PC-9 (cell line): Measurements from ENCODE around the gene TSTD2. TPM values are rescaled to one million over a fixed set of nuclear protein-coding genes. Genes with fewer than 3 reads are reported as not detected.

Experiments
- BruUV-seq: library from RNA; stranded (reverse); fragments of 400-500 nt; replicated peaks from 2 replicates; lab custom pipeline; 2021; lab: Mats Ljungman, UMichigan
- CTCF ChIA-PET: fragments of 300-600 bp; sonication (Branson Sonifier 250); formaldehyde crosslinking; loops from one replicate; lab custom pipeline; 2022; ENCODE audit warnings: antibody characterized with exemption; lab: Charles Lee
- POLR2A ChIA-PET: fragments of 300-600 bp; sonication (Branson Sonifier 250); formaldehyde crosslinking; loops from one replicate; lab custom pipeline; 2022; ENCODE audit warnings: antibody characterized with exemption; ENCODE audit not compliant: unreplicated experiment; lab: Charles Lee
- DNase-seq, 2 experiments: peaks; one replicate each; pipeline versions ENCODE4 v3.0.0 to v3.0.0-alpha.2; 2015 to 2022; ENCODE audit warnings: mixed read lengths in 1 of 2
- H2AFZ ChIP-seq: fragments of 200-600 bp; sonication (generic); 2 replicates; pipeline ENCODE4 v1.8.1; 2017; ENCODE audit warnings: antibody characterized with exemption
- H3F3A ChIP-seq: fragments of 200-600 bp; sonication (generic); 2 replicates; pipeline ENCODE4 v1.8.1; 2017; ENCODE audit warnings: antibody characterized with exemption, mild to moderate bottlenecking, low read depth; ENCODE audit not compliant: insufficient read depth
- H3K27ac ChIP-seq: fragments of 200-600 bp; sonication (generic); 2 replicates; pipeline ENCODE4 v1.6.1; 2016; ENCODE audit warnings: mixed run types
- H3K27me3 ChIP-seq: fragments of 200-600 bp; sonication (generic); 2 replicates; pipeline ENCODE4 v1.6.1; 2016; ENCODE audit warnings: low read depth, mixed run types; ENCODE audit not compliant: insufficient read depth
- H3K36me3 ChIP-seq: fragments of 200-600 bp; sonication (generic); 2 replicates; pipeline ENCODE4 v1.6.1; 2016; ENCODE audit warnings: low read depth, mixed run types
- H3K4me1 ChIP-seq: fragments of 200-600 bp; sonication (generic); replicated peaks from 2 replicates; pipeline ENCODE4 v1.6.1; 2016; ENCODE audit warnings: mixed run types; ENCODE audit not compliant: insufficient read depth
- H3K4me2 ChIP-seq: fragments of 200-600 bp; sonication (generic); 2 replicates; pipeline ENCODE4 v1.6.1; 2017; ENCODE audit warnings: mixed run types
- H3K4me3 ChIP-seq: fragments of 200-600 bp; sonication (generic); 2 replicates; pipeline ENCODE4 v1.6.1; 2016; ENCODE audit warnings: mixed run types
- H3K79me2 ChIP-seq: fragments of 200-600 bp; sonication (generic); 2 replicates; pipeline ENCODE4 v1.6.1; 2017; ENCODE audit warnings: low read depth, mixed run types
- H3K9me2 ChIP-seq: fragments of 200-600 bp; sonication (generic); 2 replicates; pipeline ENCODE4 v1.8.1; 2017; ENCODE audit warnings: mild to moderate bottlenecking; ENCODE audit not compliant: insufficient read depth
- H3K9me3 ChIP-seq: fragments of 200-600 bp; sonication (generic); 2 replicates; pipeline ENCODE4 v1.8.1; 2016; ENCODE audit warnings: low read depth; ENCODE audit not compliant: insufficient read depth
- H4K20me1 ChIP-seq: fragments of 200-600 bp; sonication (generic); 2 replicates; pipeline ENCODE4 v1.8.1; 2017; ENCODE audit not compliant: insufficient read depth
- EZH2 ChIP-seq: fragments of 200-600 bp; sonication (generic); IDR thresholded peaks from 2 replicates; pipeline ENCODE4 v1.8.0; 2017; ENCODE audit warnings: antibody characterized with exemption, low read depth
- intact Hi-C: fragments of 100-400 bp; cut with micrococcal nuclease; formaldehyde crosslinking; loops from one replicate; pipeline ENCODE4 v1.10.0; 2022; ENCODE audit not compliant: unreplicated experiment
- total RNA-seq: library from RNA; stranded (reverse); gene quantifications from 2 replicates; pipeline ENCODE4 v1.2.3, GENCODE V29; 2021
- TF ChIP-seq, protein P1 (sequence below): fragments of 200-600 bp; sonication (generic); conservative IDR thresholded peaks from 2 replicates; pipeline ENCODE4 v1.6.1; 2017; ENCODE audit warnings: mixed run types, antibody characterized with exemption, mild to moderate bottlenecking, moderate library complexity

Gene TSTD2
- total RNA-seq, 1 experiment from 2014 or later, result 17.0 TPM

DNA sequence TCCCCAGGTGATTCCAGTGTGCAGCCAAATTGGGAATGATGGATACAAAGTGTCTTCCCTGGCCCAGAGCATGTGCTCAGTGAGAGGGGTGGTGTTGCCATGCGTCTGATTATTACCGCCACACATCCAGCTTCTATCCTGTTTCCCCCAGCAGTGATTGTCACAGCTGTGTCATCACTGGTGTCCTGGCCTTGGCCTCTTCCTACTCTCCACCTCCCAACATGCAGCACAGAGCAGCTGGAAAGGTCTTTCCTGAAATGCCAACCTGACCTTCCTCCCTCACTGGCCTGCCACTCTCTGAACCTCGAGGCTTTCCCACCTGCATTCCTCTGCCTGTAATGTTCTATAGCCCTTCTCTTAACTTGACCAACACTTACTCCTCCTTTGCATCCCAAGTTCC lies 71.7 kb downstream of the TSTD2 start:
- Histone ChIP-seq H3K4me2 (no peak overlapping the region), H2AFZ (no peak overlapping the region), H3F3A (no peaks in the 10 kb centered on the region), H3K4me3 (no peak overlapping the region), H4K20me1 (no peaks in the 10 kb centered on the region), H3K36me3 (no peaks in the 10 kb centered on the region), H3K79me2 (no peaks in the 10 kb centered on the region), H3K4me1 (no peaks in the 10 kb centered on the region), H3K9me2 (no peaks in the 10 kb centered on the region), H3K9me3 (no peaks in the 10 kb centered on the region), H3K27ac (no peak overlapping the region), H3K27me3 (no peaks in the 10 kb centered on the region)
- ChIA-PET CTCF (no interaction called here), POLR2A (no interaction called here)
- intact Hi-C loops, result no loop called here
- no TSS peak for BruUV-seq
- TF ChIP-seq EZH2, result no peak
- TF ChIP-seq, protein P1, sequence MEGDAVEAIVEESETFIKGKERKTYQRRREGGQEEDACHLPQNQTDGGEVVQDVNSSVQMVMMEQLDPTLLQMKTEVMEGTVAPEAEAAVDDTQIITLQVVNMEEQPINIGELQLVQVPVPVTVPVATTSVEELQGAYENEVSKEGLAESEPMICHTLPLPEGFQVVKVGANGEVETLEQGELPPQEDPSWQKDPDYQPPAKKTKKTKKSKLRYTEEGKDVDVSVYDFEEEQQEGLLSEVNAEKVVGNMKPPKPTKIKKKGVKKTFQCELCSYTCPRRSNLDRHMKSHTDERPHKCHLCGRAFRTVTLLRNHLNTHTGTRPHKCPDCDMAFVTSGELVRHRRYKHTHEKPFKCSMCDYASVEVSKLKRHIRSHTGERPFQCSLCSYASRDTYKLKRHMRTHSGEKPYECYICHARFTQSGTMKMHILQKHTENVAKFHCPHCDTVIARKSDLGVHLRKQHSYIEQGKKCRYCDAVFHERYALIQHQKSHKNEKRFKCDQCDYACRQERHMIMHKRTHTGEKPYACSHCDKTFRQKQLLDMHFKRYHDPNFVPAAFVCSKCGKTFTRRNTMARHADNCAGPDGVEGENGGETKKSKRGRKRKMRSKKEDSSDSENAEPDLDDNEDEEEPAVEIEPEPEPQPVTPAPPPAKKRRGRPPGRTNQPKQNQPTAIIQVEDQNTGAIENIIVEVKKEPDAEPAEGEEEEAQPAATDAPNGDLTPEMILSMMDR, result no peak
- DNase-seq, result no peak

DNA sequence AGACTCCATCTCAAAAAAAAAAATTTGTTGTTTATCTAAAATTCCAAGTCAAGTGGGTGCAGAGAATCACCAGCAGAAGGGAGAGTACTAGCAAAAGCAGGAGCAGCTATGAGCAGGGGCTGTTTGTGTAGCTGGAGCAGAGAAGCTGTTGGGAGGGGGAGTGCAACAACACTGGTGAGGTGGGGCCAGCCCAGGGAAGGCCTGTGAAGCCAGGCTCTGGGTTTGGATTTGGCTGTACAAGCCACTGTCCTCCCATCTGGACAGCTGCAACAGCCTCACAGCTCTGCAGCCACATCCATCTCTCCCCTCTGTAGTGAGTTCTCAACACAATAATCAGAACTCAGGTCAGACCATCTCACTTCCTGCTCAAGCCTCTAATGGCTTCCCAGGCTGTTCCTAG lies 72.3 kb downstream of the TSTD2 start:
- Histone ChIP-seq H4K20me1 (no peaks in the 10 kb centered on the region), H3K4me2 (no peak overlapping the region), H3K4me1 (no peaks in the 10 kb centered on the region), H3K4me3 (no peak overlapping the region), H3K9me2 (no peaks in the 10 kb centered on the region), H3K79me2 (no peaks in the 10 kb centered on the region), H3K36me3 (no peaks in the 10 kb centered on the region), H2AFZ (no peak overlapping the region), H3K9me3 (no peaks in the 10 kb centered on the region), H3K27ac (no peak overlapping the region), H3K27me3 (no peaks in the 10 kb centered on the region), H3F3A (no peaks in the 10 kb centered on the region)
- TF ChIP-seq EZH2, result no peak
- TF ChIP-seq, protein P1, result no peak
- no TSS peak for BruUV-seq
- ChIA-PET CTCF (no interaction called here), POLR2A (interaction anchor here (0.6 to 0.7 kb wide), 2 partner anchors 71 to 484 kb away, joined by 6 read pairs; no protein-coding TSS in a partner anchor)
- intact Hi-C loops, result no loop called here
- no peak for DNase-seq

DNA sequence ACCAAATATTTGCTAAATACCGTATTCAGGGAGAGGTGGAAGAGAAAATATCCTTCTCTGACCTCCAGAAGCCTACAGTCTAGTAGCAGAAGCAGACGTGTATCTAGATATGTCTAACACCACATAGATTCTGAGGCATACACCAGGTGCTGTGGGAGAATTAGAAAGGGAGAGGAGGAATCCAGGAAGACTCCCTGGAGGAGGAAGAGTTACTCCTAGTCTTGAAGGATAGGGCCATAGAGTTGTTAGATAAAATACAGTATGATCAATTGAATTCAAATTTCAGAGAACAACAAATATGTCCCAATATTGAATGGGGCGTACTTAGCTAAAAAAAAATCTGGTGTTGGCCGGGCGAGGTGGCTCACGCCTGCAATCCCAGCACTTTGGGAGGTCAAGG lies 73.0 kb downstream of the TSTD2 start:
- H3K36me3 ChIP-seq, result no peaks in the 10 kb centered on the region
- H3K4me3 ChIP-seq, result no peak overlapping the region
- no peaks in the 10 kb centered on the region for H3K4me1 ChIP-seq
- no peak for TF ChIP-seq EZH2
- TF ChIP-seq, protein P1, result no peak
- H3K27ac ChIP-seq, result no peak overlapping the region
- H3K9me3 ChIP-seq, result no peaks in the 10 kb centered on the region
- CTCF ChIA-PET, result no interaction called here
- H3K79me2 ChIP-seq, result no peaks in the 10 kb centered on the region
- BruUV-seq, result no TSS peak
- DNase-seq, result no peak
- intact Hi-C loops, result no loop called here
- H3F3A ChIP-seq, result no peaks in the 10 kb centered on the region
- no peak overlapping the region for H3K4me2 ChIP-seq
- no peaks in the 10 kb centered on the region for H4K20me1 ChIP-seq
- no peaks in the 10 kb centered on the region for H3K27me3 ChIP-seq
- POLR2A ChIA-PET, result no interaction called here
- H3K9me2 ChIP-seq, result no peaks in the 10 kb centered on the region
- H2AFZ ChIP-seq, result no peak overlapping the region
